Mesenchymal stem cell (in vitro differentiated cells and primary cell): ENCODE results near the gene ZNF112.

Source experiments
- DNase-seq: peaks from one replicate; pipeline ENCODE4 v3.0.0-alpha.2; 2013
- H2AFZ ChIP-seq: one replicate; pipeline ENCODE4 v1.6.1; 2013; ENCODE audit warnings: low read depth, mild to moderate bottlenecking, control low read depth, inconsistent platforms, low read length, moderate library complexity
- H2AK5ac ChIP-seq: 2 replicates; pipeline ENCODE4 v1.6.1; 2013; ENCODE audit warnings: low read length, moderate library complexity, mild to moderate bottlenecking, inconsistent platforms; ENCODE audit not compliant: severe bottlenecking
- H2BK120ac ChIP-seq: one replicate; pipeline ENCODE4 v1.6.1; 2013; ENCODE audit warnings: low read depth, mild to moderate bottlenecking, inconsistent platforms, low read length, moderate library complexity
- H2BK12ac ChIP-seq, 2 experiments: one replicate each; pipeline ENCODE4 v1.6.1; 2013; ENCODE audit warnings: inconsistent platforms in 2 of 2, low read length in 2 of 2, mild to moderate bottlenecking in 2 of 2, moderate library complexity in 2 of 2, control low read depth in 1 of 2
- H2BK15ac ChIP-seq: one replicate; pipeline ENCODE4 v1.6.1; 2013; ENCODE audit warnings: mild to moderate bottlenecking, low read depth, inconsistent platforms; ENCODE audit not compliant: poor library complexity, severe bottlenecking
- H2BK5ac ChIP-seq: 2 replicates; pipeline ENCODE4 v1.6.1; 2013; ENCODE audit warnings: low read depth, mild to moderate bottlenecking, low read length, control low read depth, inconsistent platforms; ENCODE audit not compliant: poor library complexity, severe bottlenecking
- H3K14ac ChIP-seq, 2 experiments: one replicate each; pipeline ENCODE4 v1.6.1; 2013; ENCODE audit warnings: inconsistent platforms in 2 of 2, low read length in 2 of 2, control low read depth in 1 of 2, mild to moderate bottlenecking in 1 of 2, moderate library complexity in 1 of 2
- H3K18ac ChIP-seq, 2 experiments: one replicate each; pipeline ENCODE4 v1.6.1; 2013; ENCODE audit warnings: inconsistent platforms in 2 of 2, low read length in 2 of 2, control low read depth in 1 of 2, low read depth in 1 of 2, mild to moderate bottlenecking in 1 of 2
- H3K23ac ChIP-seq, 2 experiments: one replicate each; pipeline ENCODE4 v1.6.1; 2013; ENCODE audit warnings: inconsistent platforms in 2 of 2, low read length in 2 of 2, mild to moderate bottlenecking in 2 of 2, moderate library complexity in 2 of 2, control low read depth in 1 of 2
- H3K27ac ChIP-seq: 2 replicates; pipeline ENCODE4 v1.5.1; 2013; ENCODE audit warnings: mild to moderate bottlenecking, moderate library complexity, low read length, control low read depth, inconsistent platforms; ENCODE audit not compliant: poor library complexity, severe bottlenecking
- H3K27me3 ChIP-seq, 2 experiments: 2 replicates each; pipeline versions ENCODE4 v1.6.1 to v1.7.0; 2013; ENCODE audit warnings: low read length in 2 of 2, mild to moderate bottlenecking in 2 of 2, moderate library complexity in 2 of 2, control low read depth in 1 of 2, inconsistent platforms in 1 of 2; ENCODE audit not compliant: control insufficient read depth in 1 of 2, insufficient read depth in 1 of 2
- H3K36me3 ChIP-seq, 2 experiments: 2 replicates each; pipeline versions ENCODE4 v1.6.1 to v1.7.0; 2013; ENCODE audit warnings: low read length in 2 of 2, control low read depth in 1 of 2, inconsistent platforms in 1 of 2, low read depth in 1 of 2, mild to moderate bottlenecking in 1 of 2; ENCODE audit not compliant: insufficient read depth in 2 of 2, control insufficient read depth in 1 of 2
- H3K4ac ChIP-seq, 2 experiments: one replicate each; pipeline ENCODE4 v1.6.1; 2013; ENCODE audit warnings: inconsistent platforms in 2 of 2, low read length in 2 of 2, mild to moderate bottlenecking in 2 of 2, moderate library complexity in 2 of 2, control low read depth in 1 of 2, low read depth in 1 of 2
- H3K4me1 ChIP-seq: 2 replicates; pipeline ENCODE4 v1.6.1; 2013; ENCODE audit warnings: low read depth, low read length, control low read depth; ENCODE audit not compliant: control insufficient read depth, insufficient read depth
- H3K4me2 ChIP-seq: 2 replicates; pipeline ENCODE4 v1.6.1; 2013; ENCODE audit warnings: low read length, mild to moderate bottlenecking, inconsistent platforms; ENCODE audit not compliant: poor library complexity, severe bottlenecking
- H3K4me3 ChIP-seq, 2 experiments: 2 replicates each; pipeline versions ENCODE4 v1.5.1 to v1.7.0; 2013; ENCODE audit warnings: low read length in 2 of 2, mild to moderate bottlenecking in 2 of 2, control low read depth in 1 of 2, low read depth in 1 of 2; ENCODE audit not compliant: insufficient read depth in 1 of 2
- H3K79me1 ChIP-seq: replicated peaks from 2 replicates; pipeline ENCODE4 v1.6.1; 2013; ENCODE audit warnings: mild to moderate bottlenecking, control low read depth, low read length, inconsistent platforms; ENCODE audit not compliant: poor library complexity, severe bottlenecking
- H3K9ac ChIP-seq: 2 replicates; pipeline ENCODE4 v1.7.0; 2013; ENCODE audit warnings: mild to moderate bottlenecking, low read length, moderate library complexity
- H3K9me3 ChIP-seq: 2 replicates; pipeline ENCODE4 v1.7.0; 2013; ENCODE audit warnings: mild to moderate bottlenecking, low read length; ENCODE audit not compliant: control insufficient read depth
- H4K8ac ChIP-seq: one replicate; pipeline ENCODE4 v1.6.1; 2013; ENCODE audit warnings: inconsistent platforms, mild to moderate bottlenecking, low read length, moderate library complexity
- H4K91ac ChIP-seq: one replicate; pipeline ENCODE4 v1.6.1; 2013; ENCODE audit warnings: mild to moderate bottlenecking, low read length, inconsistent platforms
- WGBS: methylation state at CpG from one replicate; pipeline ENCODE4 v1.1.7; 2013; ENCODE audit warnings: mixed read lengths; 5-methylcytosine and 5-hydroxymethylcytosine counted together

Gene ZNF112

DNA sequence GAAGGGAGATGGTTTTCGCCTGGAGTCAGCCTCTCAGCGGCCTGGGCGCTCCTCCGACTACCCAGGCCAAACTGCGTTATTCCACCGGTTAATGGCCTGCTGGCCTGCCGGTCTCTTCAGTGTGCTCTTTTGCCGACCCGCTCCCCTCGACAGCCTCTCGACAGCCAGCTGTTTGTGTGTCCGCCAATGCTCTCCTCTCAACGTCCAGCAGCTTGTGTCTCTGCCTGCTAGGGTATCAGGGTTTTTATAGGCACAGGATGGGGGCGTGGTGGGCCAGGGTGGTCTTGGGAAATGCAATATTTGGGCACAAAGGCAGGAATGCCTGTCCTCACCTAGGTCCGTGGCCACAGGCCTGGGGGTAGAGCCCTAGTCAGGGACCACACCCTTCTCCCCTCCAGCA, 50.2 kb downstream of the ZNF112 start:
- no peak overlapping the region for H3K18ac ChIP-seq
- no peak overlapping the region for H3K4me2 ChIP-seq
- H3K23ac ChIP-seq: no peak overlapping the region
- no peak overlapping the region for H3K4me3 ChIP-seq
- H2BK12ac ChIP-seq: no peak overlapping the region
- no peak overlapping the region for H4K91ac ChIP-seq
- H2BK120ac ChIP-seq: no peak overlapping the region
- H4K8ac ChIP-seq: no peak overlapping the region
- 94% methylated on average over 13 of the region's 15 CpGs for WGBS
- peaks cover 2% of the 10 kb centered on the region for H3K9me3 ChIP-seq
- H3K79me1 ChIP-seq: peaks cover 6% of the 10 kb centered on the region
- no peak overlapping the region for H3K9ac ChIP-seq
- H2AFZ ChIP-seq: no peak overlapping the region
- H3K27ac ChIP-seq: no peak overlapping the region
- no peak overlapping the region for H2BK5ac ChIP-seq
- no peaks in the 10 kb centered on the region for H3K27me3 ChIP-seq
- H2AK5ac ChIP-seq: no peak overlapping the region
- H3K36me3 ChIP-seq: peaks cover 7 to 11% of the 10 kb centered on the region in 2 experiments
- H3K4ac ChIP-seq: no peak overlapping the region
- DNase-seq: no peak
- peaks cover 2% of the 10 kb centered on the region for H3K4me1 ChIP-seq
- H2BK15ac ChIP-seq: no peak overlapping the region
- no peak overlapping the region for H3K14ac ChIP-seq

DNA sequence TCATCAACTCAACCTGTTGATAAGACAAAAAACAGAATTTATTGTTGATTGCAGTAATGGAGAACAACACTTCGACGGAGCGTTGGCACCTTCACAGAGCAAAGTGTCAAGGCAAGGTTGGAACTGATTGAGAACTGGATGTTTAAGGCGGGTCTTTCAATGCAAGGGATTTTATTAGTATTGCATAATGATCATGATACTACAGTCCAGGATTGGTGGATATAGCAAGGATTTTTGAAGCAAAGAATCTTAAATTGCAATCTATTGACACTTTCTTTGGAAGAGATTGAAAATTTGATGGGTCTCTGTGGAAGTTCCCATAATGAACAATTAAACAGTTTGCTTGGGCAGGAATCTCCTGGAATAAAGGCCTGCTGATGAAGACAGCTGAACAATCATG, 51.0 kb downstream of the ZNF112 start:
- Histone ChIP-seq H3K27ac (no peak overlapping the region), H3K9me3 (peaks cover 2% of the 10 kb centered on the region), H3K18ac (no peak overlapping the region), H4K91ac (no peak overlapping the region), H3K14ac (no peak overlapping the region), H3K4me1 (peaks cover 2% of the 10 kb centered on the region), H2BK12ac (no peak overlapping the region), H2AFZ (no peak overlapping the region), H3K36me3 (peaks cover 9 to 17% of the 10 kb centered on the region in 2 experiments), H2BK120ac (no peak overlapping the region), H3K4ac (no peak overlapping the region), H3K27me3 (no peaks in the 10 kb centered on the region), H2AK5ac (no peak overlapping the region), H3K9ac (peak overlapping the region; percentile 94), H3K23ac (no peak overlapping the region), H4K8ac (no peak overlapping the region), H3K4me3 (peak overlapping the region in 1 of 2 experiments; percentile 90), H3K4me2 (no peak overlapping the region), H2BK5ac (no peak overlapping the region), H3K79me1 (peaks cover 6% of the 10 kb centered on the region), H2BK15ac (no peak overlapping the region)
- DNase-seq: no peak
- 97% methylated on average over 4 of the region's 4 CpGs for WGBS

DNA sequence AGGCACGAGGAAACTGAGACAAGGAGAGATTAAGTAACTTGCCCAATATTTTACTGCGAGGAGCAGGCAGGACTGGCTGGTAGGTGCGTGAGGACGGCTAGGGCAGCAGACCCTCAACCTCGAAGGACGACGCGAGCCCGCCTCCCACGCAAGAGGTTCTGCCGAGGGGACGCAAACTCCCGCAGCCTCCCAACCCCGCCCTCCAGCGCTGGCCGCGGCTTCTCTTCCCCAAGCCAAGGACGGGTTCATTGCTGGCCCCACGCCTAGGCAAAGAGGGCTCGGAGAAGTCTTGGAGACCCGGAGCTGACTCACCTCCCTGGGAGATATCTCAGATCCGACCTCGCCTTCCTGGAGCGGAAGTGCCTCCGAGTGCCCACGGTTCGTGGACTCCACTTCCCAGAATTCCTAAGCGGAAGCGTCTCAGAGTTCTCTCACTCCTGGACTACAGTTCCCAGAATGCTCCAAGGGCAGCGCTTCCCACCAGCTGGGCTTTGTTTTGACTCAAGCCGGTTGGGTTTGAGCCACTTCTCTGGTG, 51.8 kb downstream of the ZNF112 start, which contains the start of gene ZNF235:
TSS of gene ZNF235 (minus strand) at position 367 of the 535 bp plus-strand sequence. CDS start 1,621 bp downstream, outside the sequence.
- Histone ChIP-seq H4K8ac (no peak within 1 kb of the TSS), H3K23ac (no peak within 1 kb of the TSS), H3K27me3 (no peaks in the 10 kb centered on the region), H2BK15ac (no peak within 1 kb of the TSS), H3K9ac (peak within 1 kb of the TSS; percentile 94), H4K91ac (no peak within 1 kb of the TSS), H2AFZ (peak within 1 kb of the TSS; percentile 49), H3K4me1 (peaks cover 2% of the 10 kb centered on the region), H3K4ac (peak within 1 kb of the TSS in 1 of 2 experiments; percentile 27), H2AK5ac (no peak within 1 kb of the TSS), H3K27ac (peak within 1 kb of the TSS; percentile 51), H3K18ac (peak within 1 kb of the TSS; percentile 6 to 79), H2BK5ac (peak within 1 kb of the TSS; percentile 71), H2BK12ac (no peak within 1 kb of the TSS), H3K4me2 (peak within 1 kb of the TSS; percentile 71), H3K14ac (peak within 1 kb of the TSS in 1 of 2 experiments; percentile 68), H3K79me1 (peaks cover 8% of the 10 kb centered on the region), H3K9me3 (peaks cover 8% of the 10 kb centered on the region), H3K36me3 (peaks cover 11 to 25% of the 10 kb centered on the region in 2 experiments), H3K4me3 (peak within 1 kb of the TSS; percentile 70 to 90), H2BK120ac (no peak within 1 kb of the TSS)
- under 1% methylated on average over 29 of the region's 31 CpGs for WGBS
- DNase-seq: peak; percentile 98

DNA sequence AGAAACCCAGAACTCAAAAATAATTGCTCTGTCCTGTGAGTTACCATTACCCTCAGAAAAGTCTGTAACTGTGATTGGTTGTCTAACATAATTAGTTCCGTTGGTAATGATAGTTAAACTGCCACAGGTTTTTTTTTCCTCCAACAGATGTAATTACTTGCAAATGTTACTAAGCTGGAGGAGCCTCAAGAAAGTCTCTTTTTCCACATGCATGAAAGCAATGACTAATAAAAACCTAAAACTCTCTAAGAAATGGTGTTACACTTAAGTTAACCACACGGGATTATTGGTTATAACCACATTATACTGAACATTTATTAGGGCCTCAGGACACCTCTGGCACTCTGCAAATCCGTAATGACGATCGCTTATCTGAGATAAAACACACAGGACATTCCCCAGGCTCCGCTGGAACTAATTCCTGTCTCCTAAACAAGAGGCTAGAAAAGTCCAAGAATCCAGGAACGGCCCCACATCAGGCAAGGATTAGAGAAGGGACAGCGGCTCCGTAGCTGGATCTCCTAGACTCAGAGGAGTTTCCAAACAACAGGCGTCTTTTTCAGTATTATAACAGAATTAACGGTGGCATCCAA, 52.4 kb downstream of the ZNF112 start:
- no peak overlapping the region for H2AFZ ChIP-seq
- no peak overlapping the region for H4K8ac ChIP-seq
- H2BK5ac ChIP-seq: no peak overlapping the region
- peaks cover 8% of the 10 kb centered on the region for H3K79me1 ChIP-seq
- peak overlapping the region; percentile 71 for H3K4me2 ChIP-seq
- peak; percentile 60 for DNase-seq
- no peak overlapping the region for H3K23ac ChIP-seq
- WGBS: 0% methylated on average over 10 of the region's 11 CpGs
- H4K91ac ChIP-seq: no peak overlapping the region
- H3K27ac ChIP-seq: peak overlapping the region; percentile 51
- H3K9me3 ChIP-seq: peaks cover 7% of the 10 kb centered on the region
- no peak overlapping the region for H3K4ac ChIP-seq
- H2BK12ac ChIP-seq: no peak overlapping the region
- H3K4me3 ChIP-seq: peak overlapping the region; percentile 70 to 90
- H3K27me3 ChIP-seq: no peaks in the 10 kb centered on the region
- H3K9ac ChIP-seq: peak overlapping the region; percentile 94
- no peak overlapping the region for H2BK15ac ChIP-seq
- no peak overlapping the region for H3K14ac ChIP-seq
- no peak overlapping the region for H3K18ac ChIP-seq
- H3K36me3 ChIP-seq: peaks cover 14 to 31% of the 10 kb centered on the region in 2 experiments
- no peak overlapping the region for H2BK120ac ChIP-seq
- H2AK5ac ChIP-seq: no peak overlapping the region
- H3K4me1 ChIP-seq: peaks cover 2% of the 10 kb centered on the region
